PC-9 (cell line): ENCODE results near the gene CNTNAP2. TPM values are rescaled to one million over a fixed set of nuclear protein-coding genes. Genes with fewer than 3 reads are reported as not detected.

Experiments
- BruUV-seq: library from RNA; stranded (reverse); fragments of 400-500 nt; replicated peaks from 2 replicates; lab custom pipeline; 2021; lab: Mats Ljungman, UMichigan
- CTCF ChIA-PET: fragments of 300-600 bp; sonication (Branson Sonifier 250); formaldehyde crosslinking; loops from one replicate; lab custom pipeline; 2022; ENCODE audit warnings: antibody characterized with exemption; lab: Charles Lee
- POLR2A ChIA-PET: fragments of 300-600 bp; sonication (Branson Sonifier 250); formaldehyde crosslinking; loops from one replicate; lab custom pipeline; 2022; ENCODE audit warnings: antibody characterized with exemption; ENCODE audit not compliant: unreplicated experiment; lab: Charles Lee
- DNase-seq, 2 experiments: peaks; one replicate each; pipeline versions ENCODE4 v3.0.0 to v3.0.0-alpha.2; 2015 to 2022; ENCODE audit warnings: mixed read lengths in 1 of 2
- H2AFZ ChIP-seq: fragments of 200-600 bp; sonication (generic); 2 replicates; pipeline ENCODE4 v1.8.1; 2017; ENCODE audit warnings: antibody characterized with exemption
- H3F3A ChIP-seq: fragments of 200-600 bp; sonication (generic); 2 replicates; pipeline ENCODE4 v1.8.1; 2017; ENCODE audit warnings: antibody characterized with exemption, mild to moderate bottlenecking, low read depth; ENCODE audit not compliant: insufficient read depth
- H3K27ac ChIP-seq: fragments of 200-600 bp; sonication (generic); 2 replicates; pipeline ENCODE4 v1.6.1; 2016; ENCODE audit warnings: mixed run types
- H3K27me3 ChIP-seq: fragments of 200-600 bp; sonication (generic); 2 replicates; pipeline ENCODE4 v1.6.1; 2016; ENCODE audit warnings: low read depth, mixed run types; ENCODE audit not compliant: insufficient read depth
- H3K36me3 ChIP-seq: fragments of 200-600 bp; sonication (generic); 2 replicates; pipeline ENCODE4 v1.6.1; 2016; ENCODE audit warnings: low read depth, mixed run types
- H3K4me1 ChIP-seq: fragments of 200-600 bp; sonication (generic); replicated peaks from 2 replicates; pipeline ENCODE4 v1.6.1; 2016; ENCODE audit warnings: mixed run types; ENCODE audit not compliant: insufficient read depth
- H3K4me2 ChIP-seq: fragments of 200-600 bp; sonication (generic); 2 replicates; pipeline ENCODE4 v1.6.1; 2017; ENCODE audit warnings: mixed run types
- H3K4me3 ChIP-seq: fragments of 200-600 bp; sonication (generic); 2 replicates; pipeline ENCODE4 v1.6.1; 2016; ENCODE audit warnings: mixed run types
- H3K79me2 ChIP-seq: fragments of 200-600 bp; sonication (generic); 2 replicates; pipeline ENCODE4 v1.6.1; 2017; ENCODE audit warnings: low read depth, mixed run types
- H3K9me2 ChIP-seq: fragments of 200-600 bp; sonication (generic); 2 replicates; pipeline ENCODE4 v1.8.1; 2017; ENCODE audit warnings: mild to moderate bottlenecking; ENCODE audit not compliant: insufficient read depth
- H3K9me3 ChIP-seq: fragments of 200-600 bp; sonication (generic); 2 replicates; pipeline ENCODE4 v1.8.1; 2016; ENCODE audit warnings: low read depth; ENCODE audit not compliant: insufficient read depth
- H4K20me1 ChIP-seq: fragments of 200-600 bp; sonication (generic); 2 replicates; pipeline ENCODE4 v1.8.1; 2017; ENCODE audit not compliant: insufficient read depth
- EZH2 ChIP-seq: fragments of 200-600 bp; sonication (generic); IDR thresholded peaks from 2 replicates; pipeline ENCODE4 v1.8.0; 2017; ENCODE audit warnings: antibody characterized with exemption, low read depth
- intact Hi-C: fragments of 100-400 bp; cut with micrococcal nuclease; formaldehyde crosslinking; loops from one replicate; pipeline ENCODE4 v1.10.0; 2022; ENCODE audit not compliant: unreplicated experiment
- total RNA-seq: library from RNA; stranded (reverse); gene quantifications from 2 replicates; pipeline ENCODE4 v1.2.3, GENCODE V29; 2021
- TF ChIP-seq, protein P1 (sequence below): fragments of 200-600 bp; sonication (generic); conservative IDR thresholded peaks from 2 replicates; pipeline ENCODE4 v1.6.1; 2017; ENCODE audit warnings: mixed run types, antibody characterized with exemption, mild to moderate bottlenecking, moderate library complexity

The CNTNAP2 gene
- total RNA-seq, 1 experiment from 2014 or later: not detected

DNA sequence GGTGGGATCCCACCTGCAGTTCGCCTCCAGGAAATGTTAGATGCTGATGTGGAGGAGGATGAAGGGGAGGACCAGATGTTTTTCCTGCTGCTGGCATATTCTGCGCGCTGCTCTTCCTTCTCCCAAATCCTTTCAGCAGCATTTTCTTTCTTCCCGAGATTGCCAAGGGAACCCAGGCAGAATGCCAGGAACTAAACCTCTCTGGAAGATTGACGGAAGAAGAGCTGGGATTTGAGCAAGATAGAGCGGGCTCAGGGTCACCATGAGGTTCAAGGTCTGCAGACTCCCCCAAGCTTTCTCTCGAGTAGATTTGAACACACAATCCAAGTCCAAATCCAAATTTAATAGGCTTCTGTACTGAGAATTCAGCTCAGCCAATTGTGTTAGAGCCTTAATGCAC is 2128.8 kb downstream of the CNTNAP2 start:
- no peak overlapping the region for H3K27ac ChIP-seq
- no peak overlapping the region for H3K4me3 ChIP-seq
- no peak for DNase-seq
- no peaks in the 10 kb centered on the region for H4K20me1 ChIP-seq
- intact Hi-C loops: no loop called here
- CTCF ChIA-PET: no interaction called here
- no peak overlapping the region for H3K4me2 ChIP-seq
- H3K9me3 ChIP-seq: no peaks in the 10 kb centered on the region
- no peaks in the 10 kb centered on the region for H3K79me2 ChIP-seq
- no peak for TF ChIP-seq EZH2
- TF ChIP-seq, protein P1, sequence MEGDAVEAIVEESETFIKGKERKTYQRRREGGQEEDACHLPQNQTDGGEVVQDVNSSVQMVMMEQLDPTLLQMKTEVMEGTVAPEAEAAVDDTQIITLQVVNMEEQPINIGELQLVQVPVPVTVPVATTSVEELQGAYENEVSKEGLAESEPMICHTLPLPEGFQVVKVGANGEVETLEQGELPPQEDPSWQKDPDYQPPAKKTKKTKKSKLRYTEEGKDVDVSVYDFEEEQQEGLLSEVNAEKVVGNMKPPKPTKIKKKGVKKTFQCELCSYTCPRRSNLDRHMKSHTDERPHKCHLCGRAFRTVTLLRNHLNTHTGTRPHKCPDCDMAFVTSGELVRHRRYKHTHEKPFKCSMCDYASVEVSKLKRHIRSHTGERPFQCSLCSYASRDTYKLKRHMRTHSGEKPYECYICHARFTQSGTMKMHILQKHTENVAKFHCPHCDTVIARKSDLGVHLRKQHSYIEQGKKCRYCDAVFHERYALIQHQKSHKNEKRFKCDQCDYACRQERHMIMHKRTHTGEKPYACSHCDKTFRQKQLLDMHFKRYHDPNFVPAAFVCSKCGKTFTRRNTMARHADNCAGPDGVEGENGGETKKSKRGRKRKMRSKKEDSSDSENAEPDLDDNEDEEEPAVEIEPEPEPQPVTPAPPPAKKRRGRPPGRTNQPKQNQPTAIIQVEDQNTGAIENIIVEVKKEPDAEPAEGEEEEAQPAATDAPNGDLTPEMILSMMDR: no peak
- no peaks in the 10 kb centered on the region for H3F3A ChIP-seq
- H3K36me3 ChIP-seq: no peaks in the 10 kb centered on the region
- no TSS peak for BruUV-seq
- H3K27me3 ChIP-seq: peaks cover 35% of the 10 kb centered on the region
- no peaks in the 10 kb centered on the region for H3K4me1 ChIP-seq
- no peak overlapping the region for H2AFZ ChIP-seq
- POLR2A ChIA-PET: no interaction called here
- H3K9me2 ChIP-seq: no peaks in the 10 kb centered on the region

DNA sequence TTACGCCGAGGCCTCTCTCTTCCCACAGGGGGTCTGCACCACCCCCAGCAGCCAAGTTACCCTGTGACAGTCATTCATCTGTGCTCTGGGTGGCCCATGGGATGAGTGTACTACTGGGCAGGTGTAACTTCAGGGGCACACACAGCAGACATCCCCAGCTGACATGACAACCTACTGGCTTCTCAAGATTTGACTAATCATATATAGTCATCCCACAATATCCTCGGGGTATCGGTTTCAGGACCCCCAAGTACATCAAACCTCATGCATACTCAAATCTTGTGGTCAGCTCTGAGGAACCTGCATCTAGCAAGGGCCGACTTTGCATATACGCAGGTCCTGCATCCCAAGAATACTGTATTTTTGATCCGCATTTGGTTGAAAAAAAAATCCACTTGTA is 2137.0 kb downstream of the CNTNAP2 start:
- ChIA-PET POLR2A (no interaction called here), CTCF (no interaction called here)
- no peaks in the 10 kb centered on the region for H3K9me3 ChIP-seq
- H3K79me2 ChIP-seq: no peaks in the 10 kb centered on the region
- no peaks in the 10 kb centered on the region for H4K20me1 ChIP-seq
- TF ChIP-seq, protein P1: no peak
- no peak for TF ChIP-seq EZH2
- H3K27me3 ChIP-seq: peaks cover 61% of the 10 kb centered on the region
- H3K4me1 ChIP-seq: no peaks in the 10 kb centered on the region
- H3F3A ChIP-seq: no peaks in the 10 kb centered on the region
- intact Hi-C loops: no loop called here
- no peak overlapping the region for H3K27ac ChIP-seq
- no peak overlapping the region for H3K4me3 ChIP-seq
- H3K9me2 ChIP-seq: no peaks in the 10 kb centered on the region
- no peak overlapping the region for H3K4me2 ChIP-seq
- no peaks in the 10 kb centered on the region for H3K36me3 ChIP-seq
- BruUV-seq: no TSS peak
- no peak overlapping the region for H2AFZ ChIP-seq
- DNase-seq: no peak

DNA sequence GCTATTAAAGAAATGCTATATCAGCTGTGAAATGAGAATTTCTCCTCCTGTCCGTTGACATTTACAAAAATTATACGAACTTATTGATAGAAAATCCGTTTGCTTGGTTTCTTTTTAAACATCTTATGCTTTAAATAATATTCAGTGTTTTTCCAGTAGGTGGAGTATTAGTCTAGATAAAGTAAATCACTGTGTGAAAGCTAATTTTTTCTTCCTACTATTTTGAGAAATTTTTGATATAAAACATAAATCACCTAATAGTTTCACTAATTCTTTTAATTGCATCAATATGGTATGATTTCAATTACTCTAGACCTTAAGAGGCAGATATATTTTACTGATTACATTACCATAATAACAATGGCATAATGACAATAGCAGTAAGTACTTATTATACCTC is 2138.7 kb downstream of the CNTNAP2 start:
- H2AFZ ChIP-seq: no peak overlapping the region
- DNase-seq: no peak
- peaks cover 47% of the 10 kb centered on the region for H3K27me3 ChIP-seq
- no peaks in the 10 kb centered on the region for H3K36me3 ChIP-seq
- no peaks in the 10 kb centered on the region for H3K9me3 ChIP-seq
- no peaks in the 10 kb centered on the region for H3K4me1 ChIP-seq
- no peaks in the 10 kb centered on the region for H3F3A ChIP-seq
- no peaks in the 10 kb centered on the region for H4K20me1 ChIP-seq
- no peak for TF ChIP-seq EZH2
- TF ChIP-seq, protein P1: peak; percentile 41
- BruUV-seq: no TSS peak
- no peak overlapping the region for H3K27ac ChIP-seq
- ChIA-PET CTCF (no interaction called here), POLR2A (no interaction called here)
- no peak overlapping the region for H3K4me2 ChIP-seq
- H3K9me2 ChIP-seq: no peaks in the 10 kb centered on the region
- no peak overlapping the region for H3K4me3 ChIP-seq
- intact Hi-C loops: no loop called here
- no peaks in the 10 kb centered on the region for H3K79me2 ChIP-seq
